Activated naive CD4-positive, alpha-beta T cell treated with anti-CD3 and anti-CD28 coated beads, Interleukin-2, amount 10 ng/mL, durations not matched to agents 7 days and 5 days (primary cell): ENCODE data around the gene SLIT1.

ENCODE experiments used
- CTCF ChIA-PET: fragments of 350-600 bp; sonication (Branson Sonifier 250); formaldehyde crosslinking; loops from one replicate; lab custom pipeline; 2021; ENCODE audit warnings: antibody characterized with exemption; lab: Charles Lee
- DNase-seq: peaks from one replicate; pipeline ENCODE4 v3.0.0-alpha.2; 2020
- H3K27ac Mint-ChIP-seq: one replicate; pipeline ENCODE4 v1.8.0; 2021; ENCODE audit warnings: mild to moderate bottlenecking, moderate library complexity, mixed read lengths
- H3K27me3 Mint-ChIP-seq: one replicate; pipeline ENCODE4 v1.8.0; 2021; ENCODE audit warnings: mild to moderate bottlenecking, mixed read lengths
- H3K36me3 Mint-ChIP-seq: one replicate; pipeline ENCODE4 v1.8.0; 2021; ENCODE audit warnings: mixed read lengths
- H3K4me1 Mint-ChIP-seq: one replicate; pipeline ENCODE4 v1.8.0; 2021; ENCODE audit warnings: mixed read lengths
- H3K4me3 Mint-ChIP-seq: one replicate; pipeline ENCODE4 v1.8.0; 2021; ENCODE audit warnings: mild to moderate bottlenecking, moderate library complexity, mixed read lengths
- H3K9me3 Mint-ChIP-seq: one replicate; pipeline ENCODE4 v1.8.0; 2021; ENCODE audit warnings: mixed read lengths

The SLIT1 gene

DNA sequence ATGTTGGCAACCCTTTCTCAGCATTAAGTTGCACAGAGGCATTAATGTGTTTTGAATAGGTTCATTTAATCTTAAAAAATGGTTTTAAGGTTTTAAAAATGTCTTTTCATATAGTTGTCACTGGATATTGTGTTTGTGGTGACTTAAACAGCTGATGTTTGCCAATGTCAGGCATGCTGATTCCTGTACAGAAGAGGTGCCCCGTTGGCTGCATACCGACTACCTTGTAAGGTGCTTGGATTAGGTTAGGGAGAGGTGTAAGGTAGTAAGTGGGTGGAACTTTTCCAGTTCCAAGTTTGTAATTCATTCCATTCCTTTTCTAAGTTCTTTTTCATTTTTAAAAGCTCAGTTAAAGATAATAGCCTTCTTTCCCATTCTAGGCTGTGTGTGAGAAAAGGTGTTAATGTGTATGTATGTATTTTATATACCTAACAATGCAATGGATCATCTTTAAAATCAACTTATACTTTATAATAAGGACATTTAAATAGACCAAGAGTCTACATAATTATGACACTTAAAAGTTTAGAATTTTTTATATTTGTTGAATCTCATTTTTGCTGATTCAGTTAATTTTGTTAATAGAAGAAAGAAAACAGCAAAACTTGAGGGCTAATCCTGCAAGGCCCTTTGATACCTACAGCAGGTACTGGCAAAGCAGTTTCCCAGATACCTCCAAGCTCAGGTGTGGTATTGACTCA is 198.5 kb downstream of the SLIT1 start:
- no peak overlapping the region for H3K27ac Mint-ChIP-seq
- H3K36me3 Mint-ChIP-seq: peaks cover under 1% of the 10 kb centered on the region
- no peaks in the 10 kb centered on the region for H3K27me3 Mint-ChIP-seq
- H3K9me3 Mint-ChIP-seq: no peaks in the 10 kb centered on the region
- CTCF ChIA-PET: interaction anchor here (1.1 kb wide), 1 partner anchor 38 kb away, joined by 7 read pairs; no protein-coding TSS in a partner anchor
- no peak for DNase-seq
- H3K4me1 Mint-ChIP-seq: no peaks in the 10 kb centered on the region
- H3K4me3 Mint-ChIP-seq: no peak overlapping the region

DNA sequence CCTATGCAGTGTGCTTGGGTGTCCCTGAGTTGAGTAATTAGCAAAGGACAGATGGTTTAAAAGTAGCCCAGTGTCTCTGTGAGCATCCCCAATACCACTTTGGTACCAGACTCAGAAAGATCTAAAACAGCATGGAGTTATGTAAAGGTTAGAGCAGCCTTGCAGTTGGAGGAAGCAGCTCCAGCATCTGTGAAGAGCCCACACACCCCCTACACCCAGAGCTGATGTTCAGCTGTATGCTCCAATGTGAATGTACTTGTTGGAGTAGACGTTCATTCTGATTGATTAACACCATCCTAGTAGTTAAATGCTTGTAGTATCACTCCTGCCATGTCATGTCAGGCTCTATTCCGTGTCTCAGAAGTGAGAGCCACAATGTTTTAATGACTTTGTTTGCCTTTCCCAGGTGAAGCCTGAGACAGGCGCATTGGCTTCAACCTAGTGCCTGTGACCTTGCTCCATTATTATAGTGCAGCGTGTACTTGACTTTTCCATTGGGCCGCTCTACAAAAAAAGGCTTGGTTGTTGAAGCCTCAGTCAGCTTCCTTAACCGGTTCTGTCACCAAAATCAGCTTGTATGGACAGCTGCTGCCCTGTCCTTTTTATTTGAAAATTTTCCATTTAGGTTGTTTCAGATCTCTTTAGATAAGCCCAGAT is 199.4 kb downstream of the SLIT1 start:
- no peak for DNase-seq
- H3K4me3 Mint-ChIP-seq: no peak overlapping the region
- no peak overlapping the region for H3K27ac Mint-ChIP-seq
- no peaks in the 10 kb centered on the region for H3K4me1 Mint-ChIP-seq
- peaks cover 9% of the 10 kb centered on the region for H3K36me3 Mint-ChIP-seq
- H3K27me3 Mint-ChIP-seq: no peaks in the 10 kb centered on the region
- CTCF ChIA-PET: interaction anchor here (1.1 kb wide), 1 partner anchor 39 kb away, joined by 7 read pairs; no protein-coding TSS in a partner anchor
- no peaks in the 10 kb centered on the region for H3K9me3 Mint-ChIP-seq

DNA sequence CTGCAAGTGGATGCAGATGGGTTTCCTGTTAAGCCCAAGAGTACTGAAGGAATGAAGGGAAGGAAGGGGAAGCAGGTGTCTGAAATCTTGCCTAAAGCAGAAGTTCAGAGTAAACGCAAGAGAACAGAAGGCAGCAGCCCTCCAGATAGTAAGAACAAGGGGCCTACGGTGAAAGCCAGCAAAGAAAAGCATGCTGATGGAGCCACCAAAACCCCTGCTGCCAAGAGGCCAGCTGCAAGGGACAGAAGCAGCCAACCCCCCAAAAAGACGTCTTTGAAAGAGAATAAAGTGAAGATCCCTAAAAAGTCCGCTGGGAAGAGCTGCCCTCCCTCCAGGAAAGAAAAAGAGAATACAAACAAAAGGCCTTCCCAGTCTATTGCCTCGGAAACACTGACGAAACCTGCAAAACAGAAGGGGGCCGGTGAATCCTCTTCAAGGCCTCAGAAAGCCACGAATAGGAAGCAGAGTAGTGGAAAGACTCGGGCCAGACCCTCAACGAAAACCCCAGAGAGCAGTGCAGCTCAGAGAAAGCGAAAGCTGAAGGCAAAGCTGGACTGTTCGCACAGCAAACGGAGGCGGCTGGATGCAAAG is 201.1 kb downstream of the SLIT1 start:
- peaks cover 16% of the 10 kb centered on the region for H3K36me3 Mint-ChIP-seq
- no peak overlapping the region for H3K27ac Mint-ChIP-seq
- no peaks in the 10 kb centered on the region for H3K27me3 Mint-ChIP-seq
- H3K9me3 Mint-ChIP-seq: no peaks in the 10 kb centered on the region
- CTCF ChIA-PET: interaction anchor here (1.6 to 2.7 kb wide), 3 partner anchors 25 to 53 kb away, joined by 3 to 11 read pairs (median 5); no protein-coding TSS in a partner anchor
- H3K4me1 Mint-ChIP-seq: no peaks in the 10 kb centered on the region
- no peak for DNase-seq
- no peak overlapping the region for H3K4me3 Mint-ChIP-seq

DNA sequence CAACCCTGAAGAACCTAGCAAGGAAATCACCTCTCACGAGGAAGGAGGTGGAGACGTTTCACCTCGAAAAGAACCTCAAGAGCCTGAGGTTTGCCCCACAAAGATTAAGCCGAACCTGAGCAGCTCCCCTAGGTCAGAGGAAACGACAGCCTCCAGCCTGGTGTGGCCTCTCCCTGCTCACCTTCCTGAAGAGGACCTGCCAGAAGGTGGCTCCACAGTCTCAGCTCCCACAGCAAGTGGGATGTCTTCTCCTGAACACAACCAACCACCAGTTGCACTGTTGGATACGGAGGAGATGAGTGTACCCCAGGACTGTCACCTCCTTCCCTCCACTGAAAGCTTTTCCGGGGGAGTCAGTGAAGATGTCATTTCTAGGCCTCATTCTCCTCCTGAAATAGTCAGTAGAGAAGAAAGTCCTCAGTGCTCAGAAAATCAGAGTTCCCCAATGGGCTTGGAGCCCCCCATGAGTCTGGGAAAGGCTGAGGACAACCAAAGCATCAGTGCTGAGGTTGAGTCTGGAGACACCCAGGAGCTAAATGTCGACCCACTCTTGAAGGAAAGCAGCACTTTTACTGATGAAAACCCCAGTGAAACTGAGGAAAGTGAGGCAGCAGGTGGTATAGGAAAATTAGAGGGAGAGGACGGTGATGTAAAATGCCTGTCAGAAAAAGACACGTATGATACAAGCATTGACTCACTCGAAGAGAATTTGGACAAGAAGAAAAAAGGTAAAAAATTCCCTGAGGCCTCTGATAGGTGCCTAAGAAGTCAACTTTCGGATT is 203.4 kb downstream of the SLIT1 start:
- CTCF ChIA-PET: interaction anchor here (1.4 kb wide), 1 partner anchor 43 kb away, joined by 7 read pairs; no protein-coding TSS in a partner anchor
- Mint-ChIP-seq H3K27ac (no peak overlapping the region), H3K9me3 (no peaks in the 10 kb centered on the region), H3K4me1 (peaks cover 8% of the 10 kb centered on the region), H3K36me3 (peaks cover 16% of the 10 kb centered on the region), H3K4me3 (no peak overlapping the region), H3K27me3 (no peaks in the 10 kb centered on the region)
- no peak for DNase-seq

DNA sequence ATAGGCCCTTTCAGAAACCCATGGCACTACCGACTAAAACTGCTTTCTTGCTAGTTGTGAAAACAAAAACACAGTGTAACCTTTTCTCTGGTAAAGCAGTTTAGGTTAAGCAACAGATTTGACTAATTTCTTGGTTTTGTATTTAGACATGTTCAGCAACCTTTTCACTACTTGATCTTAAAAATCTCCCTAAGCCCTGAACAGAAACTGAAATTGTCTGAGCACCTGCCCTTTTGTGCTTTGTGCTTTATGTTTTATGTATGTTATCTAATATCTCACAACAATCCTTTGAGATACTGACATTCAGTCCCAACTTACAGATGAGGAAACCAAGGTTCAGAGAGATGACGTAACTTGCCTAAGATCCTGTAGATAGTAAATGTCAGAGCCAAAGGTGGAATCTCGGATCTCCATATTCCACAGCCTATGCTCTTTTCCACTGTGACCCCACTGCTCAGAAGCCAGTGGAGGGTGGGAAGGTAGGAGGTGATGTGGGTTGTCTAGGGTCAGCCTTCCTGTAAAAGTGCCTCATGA is 207.1 kb downstream of the SLIT1 start:
- H3K27ac Mint-ChIP-seq: no peak overlapping the region
- H3K4me3 Mint-ChIP-seq: no peak overlapping the region
- CTCF ChIA-PET: interaction anchor here (0.6 to 1.4 kb wide), 2 partner anchors 31 to 47 kb away, joined by 3 to 4 read pairs; no protein-coding TSS in a partner anchor

DNA sequence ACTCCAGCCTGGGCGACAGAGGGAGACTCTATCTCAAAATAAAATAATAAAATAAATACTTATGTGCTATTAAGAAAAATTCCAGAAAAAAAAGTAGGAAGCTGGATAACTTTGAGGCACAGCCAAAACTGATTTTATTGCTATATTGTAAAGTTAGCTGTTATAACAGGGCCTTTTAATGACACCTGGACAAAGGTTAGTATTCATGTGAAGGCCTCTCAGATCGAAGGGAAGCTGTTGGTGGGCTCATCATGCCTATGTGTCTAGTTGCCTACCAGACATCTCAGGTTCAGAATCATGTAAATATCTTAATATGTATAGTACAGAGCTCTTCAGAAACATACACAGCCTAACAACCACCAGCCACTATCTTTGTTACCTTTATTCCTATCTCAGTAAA is 210.6 kb downstream of the SLIT1 start:
- Mint-ChIP-seq H3K4me3 (no peak overlapping the region), H3K27me3 (no peaks in the 10 kb centered on the region), H3K4me1 (peaks cover 8% of the 10 kb centered on the region), H3K36me3 (no peaks in the 10 kb centered on the region), H3K9me3 (no peaks in the 10 kb centered on the region), H3K27ac (no peak overlapping the region)
- no peak for DNase-seq
- CTCF ChIA-PET: interaction anchor here (1.5 kb wide), 1 partner anchor 63 kb away, joined by 4 read pairs; no protein-coding TSS in a partner anchor

More for the DNA sequence above, 207.1 kb downstream of the SLIT1 start:
- H3K4me1 Mint-ChIP-seq: peaks cover 8% of the 10 kb centered on the region
- no peak for DNase-seq
- peaks cover 16% of the 10 kb centered on the region for H3K36me3 Mint-ChIP-seq
- no peaks in the 10 kb centered on the region for H3K27me3 Mint-ChIP-seq
- no peaks in the 10 kb centered on the region for H3K9me3 Mint-ChIP-seq

DNA sequence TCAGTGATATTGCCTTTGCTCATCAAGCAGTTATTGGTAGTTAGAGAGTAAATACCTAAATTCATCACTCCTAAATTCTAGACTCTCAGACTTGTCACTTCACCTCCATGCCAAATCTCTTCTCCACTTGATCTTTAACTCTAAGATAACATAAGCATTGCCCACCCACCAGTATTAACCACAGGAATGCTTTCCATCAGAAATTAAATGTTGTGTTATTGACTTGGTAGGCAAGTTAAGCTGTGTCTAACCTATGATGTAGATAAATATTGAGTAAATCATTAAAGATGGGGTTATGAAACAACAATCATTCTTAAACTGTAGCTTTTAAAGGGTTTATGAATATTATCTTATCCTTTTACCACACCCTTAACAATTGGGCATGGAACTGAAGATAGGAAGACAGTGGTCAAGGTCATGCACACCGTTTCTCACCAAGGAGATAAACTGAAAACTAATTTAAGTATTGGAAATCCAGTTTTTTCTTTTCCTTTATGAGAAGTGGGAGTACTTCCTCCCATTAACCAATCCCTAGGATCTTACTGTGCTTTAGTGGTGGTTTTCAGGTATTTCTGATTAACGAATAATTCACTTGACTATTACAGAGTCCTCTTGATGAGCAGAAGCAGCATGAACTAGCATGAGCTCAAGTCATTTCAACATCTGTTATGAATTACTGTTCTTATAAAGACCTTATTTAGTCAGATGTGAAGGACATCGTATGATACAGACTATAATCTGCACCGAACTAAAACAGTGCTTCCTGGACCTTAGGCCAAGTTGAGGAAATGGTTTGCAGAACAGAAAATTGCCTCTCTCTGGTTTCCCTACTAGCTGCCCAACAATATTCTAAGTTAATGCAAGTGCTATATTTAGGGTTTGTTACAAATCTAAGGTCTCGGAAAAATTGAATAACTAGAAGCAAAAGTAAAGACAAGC is 211.7 kb downstream of the SLIT1 start:
- Mint-ChIP-seq H3K4me3 (no peak overlapping the region), H3K27ac (no peak overlapping the region), H3K27me3 (no peaks in the 10 kb centered on the region), H3K36me3 (no peaks in the 10 kb centered on the region), H3K9me3 (no peaks in the 10 kb centered on the region), H3K4me1 (peaks cover 6% of the 10 kb centered on the region)
- no peak for DNase-seq
- CTCF ChIA-PET: interaction anchor here (1.5 kb wide), 1 partner anchor 62 kb away, joined by 4 read pairs; no protein-coding TSS in a partner anchor

DNA sequence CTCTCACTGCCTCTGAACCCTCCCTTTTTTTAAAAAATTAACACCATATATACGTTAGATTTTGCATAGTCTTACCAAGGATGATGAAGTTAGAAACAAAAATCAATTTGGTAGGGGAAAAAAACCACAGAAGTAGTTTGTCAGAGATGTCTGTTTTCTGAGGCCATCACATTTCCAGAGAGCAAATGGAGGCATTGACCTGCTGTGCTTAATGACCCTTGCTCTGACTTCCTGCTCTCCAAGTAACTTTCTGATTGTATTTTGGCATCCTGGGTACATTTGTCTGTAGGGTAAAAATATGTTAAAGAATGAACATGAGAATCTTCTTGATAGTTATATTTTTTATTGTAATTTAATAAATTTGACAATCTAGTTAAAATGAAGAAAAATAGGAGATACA is 213.5 kb downstream of the SLIT1 start:
- CTCF ChIA-PET: no interaction called here
- H3K4me1 Mint-ChIP-seq: no peaks in the 10 kb centered on the region
- H3K27me3 Mint-ChIP-seq: no peaks in the 10 kb centered on the region
- no peaks in the 10 kb centered on the region for H3K36me3 Mint-ChIP-seq
- H3K9me3 Mint-ChIP-seq: no peaks in the 10 kb centered on the region
- DNase-seq: no peak
- no peak overlapping the region for H3K4me3 Mint-ChIP-seq
- H3K27ac Mint-ChIP-seq: no peak overlapping the region

DNA sequence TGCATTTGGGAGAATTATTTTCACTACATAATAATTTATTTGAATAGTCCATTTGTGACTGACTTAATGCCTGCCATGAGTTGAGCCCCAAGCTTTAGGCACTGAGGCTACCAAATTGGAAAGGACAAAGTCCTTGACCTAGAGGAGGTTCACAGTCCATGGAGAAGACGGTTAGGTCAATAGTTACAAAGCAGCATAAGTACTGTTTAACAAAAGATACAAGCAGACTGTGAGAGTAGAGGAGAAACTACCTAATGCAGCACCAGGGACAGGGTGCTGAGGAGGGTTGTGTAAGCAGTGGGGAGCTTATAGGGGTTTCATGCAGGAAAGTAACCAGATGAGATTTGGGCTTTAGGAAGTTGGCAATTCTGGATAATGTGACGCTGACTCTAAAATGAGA is 214.4 kb downstream of the SLIT1 start:
- Mint-ChIP-seq H3K4me3 (no peak overlapping the region), H3K4me1 (no peaks in the 10 kb centered on the region), H3K36me3 (no peaks in the 10 kb centered on the region), H3K27me3 (no peaks in the 10 kb centered on the region), H3K27ac (no peak overlapping the region), H3K9me3 (no peaks in the 10 kb centered on the region)
- CTCF ChIA-PET: no interaction called here
- no peak for DNase-seq

DNA sequence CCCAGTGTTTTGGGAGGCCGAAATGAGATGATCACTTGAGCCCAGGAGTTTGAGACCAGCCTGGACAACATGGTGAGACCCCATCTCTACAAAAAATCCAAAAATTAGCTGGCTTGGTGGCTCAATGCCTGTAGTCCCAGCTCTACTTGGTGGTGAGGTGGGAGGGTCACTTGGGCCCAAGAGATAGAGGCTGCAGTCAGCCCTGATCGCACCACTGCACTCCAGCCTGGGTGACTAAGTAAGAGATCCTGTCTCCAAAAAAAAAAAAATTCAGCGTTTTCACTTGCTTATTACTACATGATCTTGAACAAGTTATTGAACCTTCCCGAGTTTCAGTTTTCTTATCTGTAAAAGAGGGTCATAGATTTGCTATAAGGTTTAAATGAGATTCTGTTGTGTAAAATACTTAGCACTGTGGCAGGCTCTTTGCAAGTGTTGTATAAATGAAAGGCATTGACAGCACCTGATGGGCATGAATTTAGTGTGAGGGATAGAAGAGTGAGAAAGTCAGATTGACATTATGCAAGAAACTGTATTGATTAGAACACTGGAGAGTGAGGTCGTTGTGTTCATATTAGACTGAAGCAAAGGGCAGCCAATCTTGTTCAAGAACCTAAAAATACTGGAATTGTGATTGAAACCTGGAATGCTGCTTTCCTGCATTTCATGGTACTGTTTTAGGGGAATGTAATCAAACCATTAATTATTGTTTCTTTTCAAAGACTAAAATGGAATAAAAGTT is 216.9 kb downstream of the SLIT1 start:
- no peaks in the 10 kb centered on the region for H3K4me1 Mint-ChIP-seq
- no peak overlapping the region for H3K27ac Mint-ChIP-seq
- CTCF ChIA-PET: no interaction called here
- no peak overlapping the region for H3K4me3 Mint-ChIP-seq
- H3K27me3 Mint-ChIP-seq: no peaks in the 10 kb centered on the region
- H3K9me3 Mint-ChIP-seq: no peaks in the 10 kb centered on the region
- H3K36me3 Mint-ChIP-seq: no peaks in the 10 kb centered on the region
- no peak for DNase-seq

DNA sequence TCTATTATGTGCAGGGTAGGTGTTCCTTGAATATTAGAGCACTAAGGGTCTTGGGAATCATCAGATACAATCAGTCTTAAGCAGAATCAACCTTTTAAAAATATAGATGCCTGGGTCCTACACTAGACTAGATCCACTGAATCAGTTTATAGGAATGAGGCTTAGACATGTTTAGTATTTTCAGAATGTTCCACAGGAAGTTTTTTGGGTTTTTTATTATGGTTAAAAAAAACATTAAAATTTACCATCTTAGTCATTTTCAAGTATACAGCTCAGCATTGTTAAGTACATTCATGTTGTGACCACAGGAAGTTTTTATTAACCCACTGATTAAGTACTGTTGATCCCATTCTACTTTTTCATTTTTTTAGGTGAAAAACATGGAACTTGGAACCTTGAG is 217.9 kb downstream of the SLIT1 start:
- H3K4me1 Mint-ChIP-seq: no peaks in the 10 kb centered on the region
- H3K27ac Mint-ChIP-seq: no peak overlapping the region
- H3K36me3 Mint-ChIP-seq: no peaks in the 10 kb centered on the region
- CTCF ChIA-PET: no interaction called here
- DNase-seq: no peak
- no peaks in the 10 kb centered on the region for H3K9me3 Mint-ChIP-seq
- H3K27me3 Mint-ChIP-seq: no peaks in the 10 kb centered on the region
- H3K4me3 Mint-ChIP-seq: no peak overlapping the region

DNA sequence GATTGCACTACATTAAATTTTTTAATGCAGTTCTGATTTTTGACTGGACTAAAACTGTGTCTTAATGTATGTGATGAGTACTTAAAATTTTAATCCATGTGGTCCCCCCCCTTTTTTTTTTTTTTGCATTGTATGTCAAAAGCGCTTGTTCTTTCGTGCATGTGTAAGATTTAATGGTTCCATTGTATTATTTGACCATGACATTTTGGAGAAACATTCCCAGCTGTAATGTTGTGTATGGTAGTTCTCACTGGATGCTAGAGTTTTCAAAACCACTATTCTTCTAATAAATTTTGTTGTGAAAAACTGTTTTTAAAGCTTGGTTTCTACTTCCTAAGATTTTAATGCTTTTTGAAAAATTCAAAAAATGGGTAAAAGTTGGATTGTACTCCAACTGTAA is 221.6 kb downstream of the SLIT1 start:
- CTCF ChIA-PET: no interaction called here
- Mint-ChIP-seq H3K27ac (no peak overlapping the region), H3K9me3 (no peaks in the 10 kb centered on the region), H3K4me1 (no peaks in the 10 kb centered on the region), H3K36me3 (no peaks in the 10 kb centered on the region), H3K4me3 (no peak overlapping the region), H3K27me3 (no peaks in the 10 kb centered on the region)
- DNase-seq: no peak
